Measurements from ENCODE around the gene ABCF1.

Gene ABCF1

GRCh38 chr6:30547454-30547853 lies 23.8 kb upstream of the ABCF1 start:
- peaks cover 3 to 10% (median 5%) of the 10 kb centered on the region in 4 experiments for H3K4me1 ChIP-seq (ENCODE audit: control extremely low read depth in 1 of 4, control insufficient read depth in 4 of 4, insufficient read depth in 4 of 4, low read length in 3 of 4)
- H3K27me3 ChIP-seq (replicated peaks in 2 of 5; ENCODE audit: control insufficient read depth in 4 of 5, insufficient read depth in 5 of 5, low read length in 4 of 5) = no peaks in the 10 kb centered on the region
- 91% methylated on average over 5 of the region's 6 CpGs for WGBS (ENCODE audit: insufficient coverage)
- H3K4me3 ChIP-seq (ENCODE audit: control insufficient read depth in 1 of 7, extremely low read depth in 1 of 7, insufficient read depth in 4 of 7, low read depth in 2 of 7, low read length in 6 of 7) = no peak overlapping the region
- no peaks in the 10 kb centered on the region for H3K9me3 ChIP-seq (ENCODE audit: control extremely low read depth in 1 of 5, control insufficient read depth in 4 of 5, insufficient read depth in 2 of 5, low read depth in 1 of 5, low read length in 4 of 5)
- CTCF ChIA-PET = interaction anchor here (0.9 to 17.6 kb wide), 5 partner anchors 15 to 64 kb away, joined by 3 to 259 read pairs (median 4); no protein-coding TSS in a partner anchor
- peaks cover 18 to 56% (median 30%) of the 10 kb centered on the region in 4 experiments for H3K36me3 ChIP-seq (ENCODE audit: control insufficient read depth in 4 of 4, insufficient read depth in 4 of 4, low read length in 3 of 4)
- POLR2A ChIA-PET = no interaction called here
- no peak overlapping the region for H3K27ac ChIP-seq (ENCODE audit: insufficient read depth in 1 of 2, low read depth in 1 of 2, low read length in 2 of 2, poor library complexity in 1 of 2, severe bottlenecking in 2 of 2)
- no peak for DNase-seq

GRCh38 chr6:30548375-30548774 lies 22.9 kb upstream of the ABCF1 start:
- no peak for DNase-seq
- Histone ChIP-seq H3K9me3 (ENCODE audit: control extremely low read depth in 1 of 5, control insufficient read depth in 4 of 5, insufficient read depth in 2 of 5, low read depth in 1 of 5, low read length in 4 of 5) (no peaks in the 10 kb centered on the region), H3K27me3 (replicated peaks in 2 of 5; ENCODE audit: control insufficient read depth in 4 of 5, insufficient read depth in 5 of 5, low read length in 4 of 5) (no peaks in the 10 kb centered on the region), H3K27ac (ENCODE audit: insufficient read depth in 1 of 2, low read depth in 1 of 2, low read length in 2 of 2, poor library complexity in 1 of 2, severe bottlenecking in 2 of 2) (no peak overlapping the region), H3K4me3 (ENCODE audit: control insufficient read depth in 1 of 7, extremely low read depth in 1 of 7, insufficient read depth in 4 of 7, low read depth in 2 of 7, low read length in 6 of 7) (no peak overlapping the region), H3K4me1 (ENCODE audit: control extremely low read depth in 1 of 4, control insufficient read depth in 4 of 4, insufficient read depth in 4 of 4, low read length in 3 of 4) (peaks cover 0 to 4% (median 0%) of the 10 kb centered on the region in 4 experiments), H3K36me3 (ENCODE audit: control insufficient read depth in 4 of 4, insufficient read depth in 4 of 4, low read length in 3 of 4) (peaks cover 20 to 65% (median 38%) of the 10 kb centered on the region in 4 experiments)
- CTCF ChIA-PET = interaction anchor here (0.8 to 17.6 kb wide), 7 partner anchors 15 to 65 kb away, joined by 3 to 259 read pairs (median 3); no protein-coding TSS in a partner anchor
- POLR2A ChIA-PET = interaction anchor here (0.6 to 1.2 kb wide), 2 partner anchors 38 to 51 kb away, joined by 3 to 4 read pairs; no protein-coding TSS in a partner anchor
- WGBS (ENCODE audit: insufficient coverage) = 100% methylated on average over 2 of the region's 2 CpGs

GRCh38 chr6:30554404-30554803 lies 16.8 kb upstream of the ABCF1 start:
- no peaks in the 10 kb centered on the region for H3K9me3 ChIP-seq (ENCODE audit: control extremely low read depth in 1 of 5, control insufficient read depth in 4 of 5, insufficient read depth in 2 of 5, low read depth in 1 of 5, low read length in 4 of 5)
- H3K27ac ChIP-seq (ENCODE audit: insufficient read depth in 1 of 2, low read depth in 1 of 2, low read length in 2 of 2, poor library complexity in 1 of 2, severe bottlenecking in 2 of 2) = no peak overlapping the region
- H3K4me3 ChIP-seq (ENCODE audit: control insufficient read depth in 1 of 7, extremely low read depth in 1 of 7, insufficient read depth in 4 of 7, low read depth in 2 of 7, low read length in 6 of 7) = peak overlapping the region in 1 of 7 experiments; percentile 2
- no peaks in the 10 kb centered on the region for H3K27me3 ChIP-seq (replicated peaks in 2 of 5; ENCODE audit: control insufficient read depth in 4 of 5, insufficient read depth in 5 of 5, low read length in 4 of 5)
- 100% methylated on average over 2 of the region's 4 CpGs for WGBS (ENCODE audit: insufficient coverage)
- peaks cover 8 to 30% (median 23%) of the 10 kb centered on the region in 4 experiments for H3K4me1 ChIP-seq (ENCODE audit: control extremely low read depth in 1 of 4, control insufficient read depth in 4 of 4, insufficient read depth in 4 of 4, low read length in 3 of 4)
- peaks cover 16 to 45% (median 28%) of the 10 kb centered on the region in 4 experiments for H3K36me3 ChIP-seq (ENCODE audit: control insufficient read depth in 4 of 4, insufficient read depth in 4 of 4, low read length in 3 of 4)
- POLR2A ChIA-PET = interaction anchor here (0.6 to 1.5 kb wide), 3 partner anchors 10 to 27 kb away, joined by 3 to 5 read pairs (median 3); no protein-coding TSS in a partner anchor
- CTCF ChIA-PET = interaction anchor here (0.6 to 17.6 kb wide), 11 partner anchors 11 to 178 kb away, joined by 3 to 259 read pairs (median 3); no protein-coding TSS in a partner anchor
- no peak for DNase-seq

- 22% methylated on average over 32 of the region's 34 CpGs for WGBS (ENCODE audit: insufficient coverage)
- Histone ChIP-seq H3K4me1 (ENCODE audit: control extremely low read depth in 1 of 4, control insufficient read depth in 4 of 4, insufficient read depth in 4 of 4, low read length in 3 of 4) (peaks cover 8 to 30% (median 23%) of the 10 kb centered on the region in 4 experiments), H3K4me3 (ENCODE audit: control insufficient read depth in 1 of 7, extremely low read depth in 1 of 7, insufficient read depth in 4 of 7, low read depth in 2 of 7, low read length in 6 of 7) (peak overlapping the region; percentile 86 to 95 (median 89)), H3K9me3 (ENCODE audit: control extremely low read depth in 1 of 5, control insufficient read depth in 4 of 5, insufficient read depth in 2 of 5, low read depth in 1 of 5, low read length in 4 of 5) (no peaks in the 10 kb centered on the region), H3K36me3 (ENCODE audit: control insufficient read depth in 4 of 4, insufficient read depth in 4 of 4, low read length in 3 of 4) (peaks cover 15 to 43% (median 28%) of the 10 kb centered on the region in 4 experiments), H3K27ac (ENCODE audit: insufficient read depth in 1 of 2, low read depth in 1 of 2, low read length in 2 of 2, poor library complexity in 1 of 2, severe bottlenecking in 2 of 2) (peak overlapping the region in 1 of 2 experiments; percentile 93), H3K27me3 (replicated peaks in 2 of 5; ENCODE audit: control insufficient read depth in 4 of 5, insufficient read depth in 5 of 5, low read length in 4 of 5) (no peaks in the 10 kb centered on the region)
- CTCF ChIA-PET = interaction anchor here (0.6 to 17.6 kb wide), 10 partner anchors 11 to 177 kb away, joined by 3 to 259 read pairs (median 4); partner anchors contain the start of gene ABCF1
- POLR2A ChIA-PET = interaction anchor here (0.6 to 1.9 kb wide), 6 partner anchors 10 to 70 kb away, joined by 3 to 6 read pairs (median 3); partner anchors contain the start of gene ABCF1
- DNase-seq = peak in 1 of 3 donors; percentile 50
These were observed 16.1 kb upstream of the ABCF1 start for GRCh38 chr6:30554962-30555815.

GRCh38 chr6:30555816-30556065 lies 15.5 kb upstream of the ABCF1 start:
- Histone ChIP-seq H3K36me3 (ENCODE audit: control insufficient read depth in 4 of 4, insufficient read depth in 4 of 4, low read length in 3 of 4) (peaks cover 12 to 37% (median 23%) of the 10 kb centered on the region in 4 experiments), H3K4me3 (ENCODE audit: control insufficient read depth in 1 of 7, extremely low read depth in 1 of 7, insufficient read depth in 4 of 7, low read depth in 2 of 7, low read length in 6 of 7) (peak overlapping the region; percentile 86 to 95 (median 89)), H3K4me1 (ENCODE audit: control extremely low read depth in 1 of 4, control insufficient read depth in 4 of 4, insufficient read depth in 4 of 4, low read length in 3 of 4) (peaks cover 8 to 30% (median 23%) of the 10 kb centered on the region in 4 experiments), H3K27ac (ENCODE audit: insufficient read depth in 1 of 2, low read depth in 1 of 2, low read length in 2 of 2, poor library complexity in 1 of 2, severe bottlenecking in 2 of 2) (peak overlapping the region; percentile 88 to 93), H3K27me3 (replicated peaks in 2 of 5; ENCODE audit: control insufficient read depth in 4 of 5, insufficient read depth in 5 of 5, low read length in 4 of 5) (no peaks in the 10 kb centered on the region), H3K9me3 (ENCODE audit: control extremely low read depth in 1 of 5, control insufficient read depth in 4 of 5, insufficient read depth in 2 of 5, low read depth in 1 of 5, low read length in 4 of 5) (no peaks in the 10 kb centered on the region)
- WGBS (ENCODE audit: insufficient coverage) = 0% methylated on average over 5 of the region's 15 CpGs
- ChIA-PET POLR2A (interaction anchor here (0.8 to 1.9 kb wide), 4 partner anchors 11 to 70 kb away, joined by 3 to 6 read pairs (median 3); partner anchors contain the start of gene ABCF1), CTCF (interaction anchor here (1.3 to 17.6 kb wide), 4 partner anchors 13 to 72 kb away, joined by 3 to 259 read pairs (median 54); partner anchors contain the start of gene ABCF1)
- DNase-seq = no peak

- H3K36me3 ChIP-seq (ENCODE audit: control insufficient read depth in 4 of 4, insufficient read depth in 4 of 4, low read length in 3 of 4) = peaks cover 10 to 33% (median 23%) of the 10 kb centered on the region in 4 experiments
- peaks cover 8 to 30% (median 23%) of the 10 kb centered on the region in 4 experiments for H3K4me1 ChIP-seq (ENCODE audit: control extremely low read depth in 1 of 4, control insufficient read depth in 4 of 4, insufficient read depth in 4 of 4, low read length in 3 of 4)
- WGBS (ENCODE audit: insufficient coverage) = 0% methylated on average over 64 of the region's 71 CpGs
- peak within 1 kb of the TSS; percentile 88 to 93 for H3K27ac ChIP-seq (ENCODE audit: insufficient read depth in 1 of 2, low read depth in 1 of 2, low read length in 2 of 2, poor library complexity in 1 of 2, severe bottlenecking in 2 of 2)
- no peaks in the 10 kb centered on the region for H3K27me3 ChIP-seq (replicated peaks in 2 of 5; ENCODE audit: control insufficient read depth in 4 of 5, insufficient read depth in 5 of 5, low read length in 4 of 5)
- peak within 1 kb of the TSS; percentile 86 to 95 (median 89) for H3K4me3 ChIP-seq (ENCODE audit: control insufficient read depth in 1 of 7, extremely low read depth in 1 of 7, insufficient read depth in 4 of 7, low read depth in 2 of 7, low read length in 6 of 7)
- H3K9me3 ChIP-seq (ENCODE audit: control extremely low read depth in 1 of 5, control insufficient read depth in 4 of 5, insufficient read depth in 2 of 5, low read depth in 1 of 5, low read length in 4 of 5) = no peaks in the 10 kb centered on the region
- DNase-seq = peak; percentile 96 to 98 (median 97)
- POLR2A ChIA-PET = interaction anchor here (0.6 to 1.9 kb wide), 8 partner anchors 11 to 164 kb away, joined by 3 to 8 read pairs (median 3); partner anchors contain the start of genes ABCF1 and MRPS18B
- CTCF ChIA-PET = interaction anchor here (0.9 to 17.6 kb wide), 6 partner anchors 10 to 73 kb away, joined by 3 to 259 read pairs (median 8); partner anchors contain the start of gene ABCF1
These were observed 15.0 kb upstream of the ABCF1 start, which contains the start of gene GNL1 for GRCh38 chr6:30556066-30556905. Gene GNL1, minus strand, starts transcription at chr6:30556489. Its CDS starts 286 bp downstream, at chr6:30556203.
